GM12878 (cell line): ENCODE results near the gene BRSK2.

Experiments used
- BCL11A ChIP-seq: IDR thresholded peaks from 2 replicates; pipeline ENCODE4 v1.6.1; 2011; ENCODE audit warnings: low read depth, low read length
- BRCA1 ChIP-seq: IDR thresholded peaks from 2 replicates; pipeline ENCODE4 v1.6.1; 2011; ENCODE audit warnings: low read depth, low read length, improper control_type of control experiment
- CBFB ChIP-seq: IDR thresholded peaks from 2 replicates; pipeline ENCODE4 v1.6.1; 2016; ENCODE audit warnings: antibody characterized with exemption, low read depth
- CTCF ChIP-seq, 3 experiments: IDR thresholded peaks in 2 of 3; conservative IDR thresholded peaks in 1 of 3; 2 replicates each; pipeline ENCODE4 v1.5.1; 2011; ENCODE audit warnings: low read depth in 3 of 3, low read length in 3 of 3, mild to moderate bottlenecking in 3 of 3, control low read depth in 2 of 3, moderate library complexity in 2 of 3, inconsistent platforms in 1 of 3, mixed read lengths in 1 of 3; ENCODE audit not compliant: control insufficient read depth in 2 of 3, insufficient read depth in 1 of 3; ENCODE audit errors: extremely low read depth in 1 of 3
- HDAC6 ChIP-seq: fragments of 200-600 bp; sonication (generic); IDR thresholded peaks from one replicate; pipeline ENCODE4 v1.8.0; 2017; ENCODE audit warnings: antibody characterized with exemption; ENCODE audit not compliant: unreplicated experiment
- SIX5 ChIP-seq: IDR thresholded peaks from 2 replicates; pipeline ENCODE4 v1.6.1; 2011; ENCODE audit warnings: mild to moderate bottlenecking, low read depth, low read length, moderate library complexity; ENCODE audit not compliant: severe bottlenecking

- TF ChIP-seq CTCF (IDR thresholded peaks at IDR 0.05 in 2 of 3, conservative IDR thresholded peaks at IDR 0.05 in 1 of 3; ENCODE audit: control insufficient read depth in 2 of 3, extremely low read depth in 1 of 3, insufficient read depth in 1 of 3, low read depth in 3 of 3, low read length in 3 of 3) (no peak), CBFB (no peak), BRCA1 (no peak), HDAC6 (no peak), SIX5 (no peak), BCL11A (no peak)
Measured at GRCh38 chr11:1397862-1398527, 8.3 kb downstream of the BRSK2 start.
